Bronchus fibroblast of lung (primary cell): ENCODE results near the gene FAM171A1. TPM values are rescaled to one million over a fixed set of nuclear protein-coding genes. Genes with fewer than 3 reads are reported as not detected.

Source experiments
- total RNA-seq: library from RNA; depleted of rRNA; stranded (reverse); fragments of >200 nt; gene quantifications from 2 replicates; pipeline ENCODE4 v1.2.3, GENCODE V29; 2015

Gene FAM171A1
- 22.0 and 23.5 TPM in 2 replicates for total RNA-seq

GRCh38 chr10:15370856-15371701, at the start of gene FAM171A1:
Gene FAM171A1 (minus strand): TSS chr10:15371289. CDS start chr10:15371052, 237 bp downstream.

GRCh38 chr10:15168291-15168785, 202.8 kb downstream of the FAM171A1 start, which contains the start of gene NMT2:
Gene NMT2 (minus strand): TSS chr10:15168693. CDS start chr10:15168612, 81 bp downstream.

Other genes with a start within 250 kb of the FAM171A1 start
- 27.6 and 33.8 TPM in 2 replicates for gene NMT2, start 202.6 kb downstream of the FAM171A1 start, total RNA-seq